ENCODE data around the gene KRTAP9-3. TPM values are rescaled to one million over a fixed set of nuclear protein-coding genes. Genes with fewer than 3 reads are reported as not detected.

The KRTAP9-3 gene
- total and polyA plus RNA-seq, 10 of the 15 experiments (the other 5 are each of a cell fraction or from before 2014, with no cell fraction given) = not detected

DNA sequence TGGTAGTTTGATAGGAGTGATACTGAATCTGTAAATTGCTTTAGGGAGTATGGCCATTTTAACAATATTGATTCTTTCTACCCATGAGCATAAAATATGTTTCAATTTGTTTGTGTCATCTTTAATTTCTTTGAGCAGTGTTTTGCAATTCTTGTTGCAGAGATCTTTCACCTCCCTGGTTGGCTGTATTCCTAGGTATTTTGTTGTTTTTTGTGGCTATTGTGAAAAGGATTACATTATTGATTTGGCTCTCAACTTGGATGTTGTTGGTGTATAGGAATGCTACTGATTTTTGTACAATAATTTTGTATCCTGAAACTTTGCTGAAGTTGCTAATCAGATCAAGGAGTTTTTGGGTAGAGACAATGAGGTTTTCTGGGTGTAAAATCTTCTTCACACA is 26.2 kb downstream of the KRTAP9-3 start (continued):
- TF ChIP-seq EZH2 (IDR thresholded peaks at IDR 0.05; ENCODE audit: borderline replicate concordance, control insufficient read depth, low read depth, low read length) = no peak

- intact Hi-C loops (cut with micrococcal nuclease; ENCODE audit: unreplicated experiment) = no loop called here
- in situ Hi-C loops (cut with MboI) = no loop called here
- no peaks in the 10 kb centered on the region for H3K36me3 ChIP-seq (ENCODE audit: control insufficient read depth in 2 of 2, insufficient read depth in 2 of 2, low read length in 1 of 2)
- no peaks in the 10 kb centered on the region for H3K79me2 ChIP-seq (ENCODE audit: control insufficient read depth, insufficient read depth, low read length)
- CTCF ChIA-PET = no interaction called here
- DNase-seq (ENCODE audit: low read depth, low spot score) (no peak), ATAC-seq (no peak), FAIRE-seq (no peak)
- H3K4me2 ChIP-seq (ENCODE audit: control insufficient read depth, insufficient read depth) = no peak overlapping the region
- no peaks in the 10 kb centered on the region; a peak in 2 of 4 replicates for H3K27me3 ChIP-seq (replicated peaks in 1 of 2; ENCODE audit: control insufficient read depth in 2 of 2, insufficient read depth in 2 of 2, low read length in 1 of 2)
- H3K9ac ChIP-seq (ENCODE audit: control insufficient read depth, insufficient read depth, low read length) = no peak overlapping the region
- WGBS (ENCODE audit: insufficient coverage, insufficient replicate concordance, low lambda C conversion rate, missing lambda C conversion rate) = 0% methylated on average over 2 of the region's 2 CpGs
- no peak overlapping the region for H3K27ac ChIP-seq (ENCODE audit: control insufficient read depth, insufficient read depth)
- H3K4me1 ChIP-seq (ENCODE audit: control insufficient read depth, insufficient read depth, low read length) = no peaks in the 10 kb centered on the region
- H3K9me3 ChIP-seq (replicated peaks; ENCODE audit: control insufficient read depth, insufficient read depth, low read length) = no peaks in the 10 kb centered on the region
- no peak overlapping the region for H3K4me3 ChIP-seq
- RAD21 ChIA-PET (ENCODE audit: unreplicated experiment) = no interaction called here
- TF ChIP-seq ZNF207 (IDR thresholded peaks at IDR 0.05; ENCODE audit: borderline replicate concordance) (no peak), ATF7 (IDR thresholded peaks at IDR 0.05; ENCODE audit: low read depth) (no peak), GABPA (IDR thresholded peaks at IDR 0.05; ENCODE audit: low read depth) (no peak), IKZF1 (conservative IDR thresholded peaks at IDR 0.05) (no peak), EGR1 (IDR thresholded peaks at IDR 0.05; ENCODE audit: borderline replicate concordance in 1 of 2, low read depth in 2 of 2, low read length in 2 of 2) (no peak), SPI1 (IDR thresholded peaks at IDR 0.05; ENCODE audit: borderline replicate concordance, insufficient read depth, low read depth, low read length) (no peak), SIN3A (IDR thresholded peaks at IDR 0.05; ENCODE audit: low read depth, low read length) (no peak), BCL3 (IDR thresholded peaks at IDR 0.05; ENCODE audit: borderline replicate concordance, insufficient read depth, low read depth, low read length, poor library complexity, severe bottlenecking) (no peak), RUNX3 (IDR thresholded peaks at IDR 0.05; ENCODE audit: low read length) (no peak), NFIC (IDR thresholded peaks at IDR 0.05; ENCODE audit: low read depth, low read length) (no peak), RFX5 (IDR thresholded peaks at IDR 0.05; ENCODE audit: low read depth, low read length) (no peak), ZBED1 (IDR thresholded peaks at IDR 0.05; ENCODE audit: borderline replicate concordance) (no peak), LARP7 (IDR thresholded peaks at IDR 0.05) (no peak), BCL11A (IDR thresholded peaks at IDR 0.05; ENCODE audit: low read depth, low read length) (no peak), PAX8 (IDR thresholded peaks at IDR 0.05) (no peak)
- TF ChIP-seq, protein P1, sequence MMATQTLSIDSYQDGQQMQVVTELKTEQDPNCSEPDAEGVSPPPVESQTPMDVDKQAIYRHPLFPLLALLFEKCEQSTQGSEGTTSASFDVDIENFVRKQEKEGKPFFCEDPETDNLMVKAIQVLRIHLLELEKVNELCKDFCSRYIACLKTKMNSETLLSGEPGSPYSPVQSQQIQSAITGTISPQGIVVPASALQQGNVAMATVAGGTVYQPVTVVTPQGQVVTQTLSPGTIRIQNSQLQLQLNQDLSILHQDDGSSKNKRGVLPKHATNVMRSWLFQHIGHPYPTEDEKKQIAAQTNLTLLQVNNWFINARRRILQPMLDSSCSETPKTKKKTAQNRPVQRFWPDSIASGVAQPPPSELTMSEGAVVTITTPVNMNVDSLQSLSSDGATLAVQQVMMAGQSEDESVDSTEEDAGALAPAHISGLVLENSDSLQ (IDR thresholded peaks at IDR 0.05) = no peak
- TF ChIP-seq, protein P2, sequence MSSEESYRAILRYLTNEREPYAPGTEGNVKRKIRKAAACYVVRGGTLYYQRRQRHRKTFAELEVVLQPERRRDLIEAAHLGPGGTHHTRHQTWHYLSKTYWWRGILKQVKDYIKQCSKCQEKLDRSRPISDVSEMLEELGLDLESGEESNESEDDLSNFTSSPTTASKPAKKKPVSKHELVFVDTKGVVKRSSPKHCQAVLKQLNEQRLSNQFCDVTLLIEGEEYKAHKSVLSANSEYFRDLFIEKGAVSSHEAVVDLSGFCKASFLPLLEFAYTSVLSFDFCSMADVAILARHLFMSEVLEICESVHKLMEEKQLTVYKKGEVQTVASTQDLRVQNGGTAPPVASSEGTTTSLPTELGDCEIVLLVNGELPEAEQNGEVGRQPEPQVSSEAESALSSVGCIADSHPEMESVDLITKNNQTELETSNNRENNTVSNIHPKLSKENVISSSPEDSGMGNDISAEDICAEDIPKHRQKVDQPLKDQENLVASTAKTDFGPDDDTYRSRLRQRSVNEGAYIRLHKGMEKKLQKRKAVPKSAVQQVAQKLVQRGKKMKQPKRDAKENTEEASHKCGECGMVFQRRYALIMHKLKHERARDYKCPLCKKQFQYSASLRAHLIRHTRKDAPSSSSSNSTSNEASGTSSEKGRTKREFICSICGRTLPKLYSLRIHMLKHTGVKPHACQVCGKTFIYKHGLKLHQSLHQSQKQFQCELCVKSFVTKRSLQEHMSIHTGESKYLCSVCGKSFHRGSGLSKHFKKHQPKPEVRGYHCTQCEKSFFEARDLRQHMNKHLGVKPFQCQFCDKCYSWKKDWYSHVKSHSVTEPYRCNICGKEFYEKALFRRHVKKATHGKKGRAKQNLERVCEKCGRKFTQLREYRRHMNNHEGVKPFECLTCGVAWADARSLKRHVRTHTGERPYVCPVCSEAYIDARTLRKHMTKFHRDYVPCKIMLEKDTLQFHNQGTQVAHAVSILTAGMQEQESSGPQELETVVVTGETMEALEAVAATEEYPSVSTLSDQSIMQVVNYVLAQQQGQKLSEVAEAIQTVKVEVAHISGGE (CRISPR knock-in tag; IDR thresholded peaks at IDR 0.05) = no peak
- SMC1A ChIA-PET (ENCODE audit: uncharacterized antibody, unreplicated experiment) = no interaction called here
- no peaks in the 10 kb centered on the region for H4K20me1 ChIP-seq (ENCODE audit: control insufficient read depth, insufficient read depth)
- no peak overlapping the region for H2AFZ ChIP-seq (ENCODE audit: control insufficient read depth, low read depth, low read length)
- no TSS peak for BruUV-seq (replicated peaks)
- POLR2A ChIA-PET = no interaction called here
These were observed 31.0 kb downstream of the KRTAP9-3 start for GRCh38 chr17:41263212-41263611.
